ENCODE data around the gene BCL3.
"Not testable (repeated sequence)": the region's sequence is repeated elsewhere in the genome, so short reads cannot be mapped to it uniquely, and the experiment has no call there.

BCL3 gene

DNA sequence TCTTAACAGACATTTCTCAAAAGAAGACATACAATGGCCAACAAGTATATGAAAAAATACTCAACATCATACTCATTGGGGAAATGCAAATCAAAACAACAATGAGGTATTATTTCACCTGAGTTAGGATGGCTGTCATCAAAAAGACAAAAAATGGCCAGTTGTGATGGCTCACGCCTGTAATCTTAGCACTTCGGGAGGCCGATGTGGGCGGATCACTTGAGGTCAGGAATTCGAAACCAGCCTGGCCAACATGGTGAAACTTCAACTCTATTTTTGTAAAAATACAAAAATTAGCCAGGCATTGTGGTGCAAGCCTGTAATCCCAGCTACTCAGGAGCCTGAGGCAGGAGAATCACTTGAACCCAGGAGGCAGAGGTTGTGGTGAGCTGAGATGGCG, 27.6 kb upstream of the BCL3 start:
- ChIA-PET CTCF (interaction anchor here (0.6 to 15.1 kb wide), 10 partner anchors 7 to 889 kb away, joined by 3 to 306 read pairs (median 14); no protein-coding TSS in a partner anchor), POLR2A (interaction anchor here (0.6 to 1.7 kb wide), 2 partner anchors 23 to 33 kb away, joined by 4 to 17 read pairs; no protein-coding TSS in a partner anchor)
- Histone ChIP-seq H3K4me1 (ENCODE audit: control extremely low read depth in 1 of 4, control insufficient read depth in 4 of 4, insufficient read depth in 4 of 4, low read length in 3 of 4) (peaks cover 10 to 74% (median 70%) of the 10 kb centered on the region in 4 experiments), H3K27me3 (replicated peaks in 2 of 5; ENCODE audit: control insufficient read depth in 4 of 5, insufficient read depth in 5 of 5, low read length in 4 of 5) (no peaks in the 10 kb centered on the region), H3K27ac (ENCODE audit: insufficient read depth in 1 of 2, low read depth in 1 of 2, low read length in 2 of 2, poor library complexity in 1 of 2, severe bottlenecking in 2 of 2) (no peak overlapping the region), H3K9me3 (ENCODE audit: control extremely low read depth in 1 of 5, control insufficient read depth in 4 of 5, insufficient read depth in 2 of 5, low read depth in 1 of 5, low read length in 4 of 5) (peaks cover 0 to under 1% (median 0%) of the 10 kb centered on the region in 5 experiments), H3K4me3 (ENCODE audit: control insufficient read depth in 1 of 7, extremely low read depth in 1 of 7, insufficient read depth in 4 of 7, low read depth in 2 of 7, low read length in 6 of 7) (no peak overlapping the region), H3K36me3 (ENCODE audit: control insufficient read depth in 4 of 4, insufficient read depth in 4 of 4, low read length in 3 of 4) (no peaks in the 10 kb centered on the region)
- WGBS (ENCODE audit: insufficient coverage) = 96% methylated on average over 5 of the region's 6 CpGs
- no peak for DNase-seq

DNA sequence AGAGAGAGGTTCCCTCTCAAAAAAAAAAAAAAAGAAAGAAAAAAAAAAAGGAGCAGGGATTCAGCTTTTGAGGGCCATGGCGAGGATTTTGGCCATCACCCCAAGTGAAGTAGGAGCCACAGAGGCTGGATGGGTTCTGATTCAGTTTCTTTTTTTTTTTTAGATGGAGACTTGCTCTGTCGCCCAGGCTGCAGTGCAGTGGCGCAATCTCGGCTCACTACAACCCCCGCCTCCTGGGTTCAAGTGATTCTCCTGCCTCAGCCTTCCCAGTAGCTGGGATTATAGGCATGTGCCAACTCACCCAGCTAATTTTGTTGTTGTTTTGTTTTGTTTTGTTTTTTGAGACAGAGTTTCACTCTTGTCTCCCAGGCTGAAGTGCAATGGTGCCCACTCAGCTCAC, 27.1 kb upstream of the BCL3 start:
- WGBS (ENCODE audit: insufficient coverage) = no CpG with 5 or more reads among the region's 5 CpGs
- not testable (repeated sequence) for DNase-seq; H3K4me3 ChIP-seq (ENCODE audit: control insufficient read depth in 1 of 7, extremely low read depth in 1 of 7, insufficient read depth in 4 of 7, low read depth in 2 of 7, low read length in 6 of 7); H3K36me3 ChIP-seq (ENCODE audit: control insufficient read depth in 4 of 4, insufficient read depth in 4 of 4, low read length in 3 of 4); H3K9me3 ChIP-seq (ENCODE audit: control extremely low read depth in 1 of 5, control insufficient read depth in 4 of 5, insufficient read depth in 2 of 5, low read depth in 1 of 5, low read length in 4 of 5); H3K27ac ChIP-seq (ENCODE audit: insufficient read depth in 1 of 2, low read depth in 1 of 2, low read length in 2 of 2, poor library complexity in 1 of 2, severe bottlenecking in 2 of 2); H3K27me3 ChIP-seq (replicated peaks in 2 of 5; ENCODE audit: control insufficient read depth in 4 of 5, insufficient read depth in 5 of 5, low read length in 4 of 5)
- ChIA-PET CTCF (interaction anchor here (0.6 to 15.1 kb wide), 16 partner anchors 8 to 890 kb away, joined by 3 to 306 read pairs (median 6); no protein-coding TSS in a partner anchor), POLR2A (interaction anchor here (0.6 to 1.9 kb wide), 6 partner anchors 23 to 50 kb away, joined by 4 to 17 read pairs (median 8); no protein-coding TSS in a partner anchor)
- H3K4me1 ChIP-seq (ENCODE audit: control extremely low read depth in 1 of 4, control insufficient read depth in 4 of 4, insufficient read depth in 4 of 4, low read length in 3 of 4) = peaks cover 10 to 77% (median 71%) of the 10 kb centered on the region in 4 experiments

DNA sequence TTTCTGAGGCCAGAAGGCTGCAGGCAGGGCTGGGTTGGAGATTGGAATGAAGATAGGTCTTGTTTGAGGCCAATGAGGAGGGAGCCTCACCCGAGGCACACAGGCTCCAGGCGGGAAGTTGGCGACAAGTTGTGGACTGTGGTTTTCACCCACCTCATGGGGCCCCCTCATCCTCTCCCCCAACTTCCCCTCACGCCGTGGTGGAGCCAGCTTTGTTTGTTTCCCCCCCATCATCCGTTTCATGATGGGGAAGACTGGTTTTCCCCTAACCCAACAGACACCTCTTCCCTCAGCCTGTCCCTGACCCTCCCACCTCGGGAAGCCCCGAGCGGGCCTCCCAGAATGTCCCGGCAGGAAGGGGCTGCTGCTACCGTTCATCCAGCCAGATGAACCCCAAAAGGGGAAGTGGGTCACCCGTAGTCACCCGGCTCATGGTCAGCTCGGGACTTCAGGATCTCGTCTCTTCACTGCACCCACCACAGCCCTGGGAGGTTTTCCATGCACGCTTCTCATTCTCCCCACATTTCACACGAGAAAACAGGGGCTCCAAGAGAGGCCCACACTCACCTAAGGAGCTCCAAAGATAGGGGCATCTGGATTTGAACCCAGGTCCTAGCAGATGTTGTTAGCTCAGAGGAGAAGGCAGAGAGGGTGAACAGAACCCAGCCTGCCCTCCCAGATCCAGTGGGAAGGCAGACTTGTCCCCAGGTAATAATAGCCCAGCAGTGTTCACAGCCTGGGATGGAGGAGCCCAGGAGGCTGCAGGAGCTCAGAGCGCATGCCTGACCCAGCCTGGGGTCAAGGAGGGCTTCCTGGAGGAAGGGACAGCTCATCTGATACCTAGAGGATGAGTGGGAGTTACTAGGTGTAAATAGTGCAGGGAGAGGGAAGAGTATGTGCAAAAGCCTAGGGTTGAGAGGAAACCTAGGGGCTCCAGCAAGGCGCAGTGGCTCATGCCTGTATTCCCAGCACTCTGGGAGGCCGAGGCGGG, 26.1 kb upstream of the BCL3 start:
- no peaks in the 10 kb centered on the region for H3K27me3 ChIP-seq (replicated peaks in 2 of 5; ENCODE audit: control insufficient read depth in 4 of 5, insufficient read depth in 5 of 5, low read length in 4 of 5)
- CTCF ChIA-PET = interaction anchor here (1.0 to 15.1 kb wide), 21 partner anchors 9 to 145 kb away, joined by 3 to 306 read pairs (median 7); partner anchors contain the start of genes BCL3 and NECTIN2
- peak overlapping the region in 3 of 7 experiments; percentile 7 to 57 (median 22) for H3K4me3 ChIP-seq (ENCODE audit: control insufficient read depth in 1 of 7, extremely low read depth in 1 of 7, insufficient read depth in 4 of 7, low read depth in 2 of 7, low read length in 6 of 7)
- no peaks in the 10 kb centered on the region for H3K36me3 ChIP-seq (ENCODE audit: control insufficient read depth in 4 of 4, insufficient read depth in 4 of 4, low read length in 3 of 4)
- peak; percentile 78 to 94 (median 94) for DNase-seq
- POLR2A ChIA-PET = interaction anchor here (0.6 to 1.9 kb wide), 11 partner anchors 10 to 152 kb away, joined by 3 to 17 read pairs (median 3); no protein-coding TSS in a partner anchor
- 11% methylated on average over 14 of the region's 21 CpGs for WGBS (ENCODE audit: insufficient coverage)
- H3K27ac ChIP-seq (ENCODE audit: insufficient read depth in 1 of 2, low read depth in 1 of 2, low read length in 2 of 2, poor library complexity in 1 of 2, severe bottlenecking in 2 of 2) = peak overlapping the region in 1 of 2 experiments; percentile 39
- H3K4me1 ChIP-seq (ENCODE audit: control extremely low read depth in 1 of 4, control insufficient read depth in 4 of 4, insufficient read depth in 4 of 4, low read length in 3 of 4) = peaks cover 10 to 79% (median 71%) of the 10 kb centered on the region in 4 experiments
- no peaks in the 10 kb centered on the region for H3K9me3 ChIP-seq (ENCODE audit: control extremely low read depth in 1 of 5, control insufficient read depth in 4 of 5, insufficient read depth in 2 of 5, low read depth in 1 of 5, low read length in 4 of 5)

DNA sequence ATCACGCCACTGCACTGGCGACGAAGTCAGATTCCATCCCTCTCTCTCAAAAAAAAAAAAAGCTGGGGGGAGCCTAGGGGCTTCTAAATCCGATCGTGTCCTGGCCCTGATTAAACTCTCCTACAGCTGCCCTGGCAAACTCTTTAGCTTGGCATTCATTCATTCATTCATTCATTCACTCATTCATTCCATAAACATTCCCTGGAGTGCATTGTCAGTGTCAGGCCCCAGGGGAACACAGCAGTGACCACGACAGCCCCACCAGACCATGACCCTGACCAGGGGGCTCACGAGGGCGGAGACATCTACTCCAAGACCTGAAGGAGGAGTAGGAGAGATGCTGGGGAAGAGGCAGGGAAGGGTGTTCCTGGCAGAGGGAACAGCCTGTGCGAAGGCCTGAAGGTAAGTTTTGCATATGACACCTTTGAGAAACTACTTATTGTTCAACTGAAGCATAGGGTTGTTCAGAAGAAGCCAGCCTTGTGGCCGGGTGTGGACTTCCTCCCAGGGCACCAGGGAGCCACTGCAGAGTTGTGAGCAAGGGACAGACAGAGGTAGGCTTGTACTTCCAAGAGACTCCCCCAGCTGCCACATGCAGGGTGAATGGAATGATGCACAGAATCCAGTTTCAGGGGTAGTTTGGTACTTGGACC, 25.1 kb upstream of the BCL3 start:
- no peaks in the 10 kb centered on the region for H3K36me3 ChIP-seq (ENCODE audit: control insufficient read depth in 4 of 4, insufficient read depth in 4 of 4, low read length in 3 of 4)
- no peak overlapping the region for H3K27ac ChIP-seq (ENCODE audit: insufficient read depth in 1 of 2, low read depth in 1 of 2, low read length in 2 of 2, poor library complexity in 1 of 2, severe bottlenecking in 2 of 2)
- no peaks in the 10 kb centered on the region for H3K9me3 ChIP-seq (ENCODE audit: control extremely low read depth in 1 of 5, control insufficient read depth in 4 of 5, insufficient read depth in 2 of 5, low read depth in 1 of 5, low read length in 4 of 5)
- H3K27me3 ChIP-seq (replicated peaks in 2 of 5; ENCODE audit: control insufficient read depth in 4 of 5, insufficient read depth in 5 of 5, low read length in 4 of 5) = no peaks in the 10 kb centered on the region
- WGBS (ENCODE audit: insufficient coverage) = 44% methylated on average over 8 of the region's 10 CpGs
- ChIA-PET POLR2A (interaction anchor here (0.6 to 2.3 kb wide), 9 partner anchors 9 to 99 kb away, joined by 3 to 18 read pairs (median 4); no protein-coding TSS in a partner anchor), CTCF (interaction anchor here (0.7 to 15.1 kb wide), 35 partner anchors 10 to 230 kb away, joined by 3 to 306 read pairs (median 5); partner anchors contain the start of genes BCAM, BCL3 and NECTIN2)
- H3K4me3 ChIP-seq (ENCODE audit: control insufficient read depth in 1 of 7, extremely low read depth in 1 of 7, insufficient read depth in 4 of 7, low read depth in 2 of 7, low read length in 6 of 7) = peak overlapping the region in 1 of 7 experiments; percentile 2
- peak in 2 of 3 donors; percentile 79 to 83 for DNase-seq
- H3K4me1 ChIP-seq (ENCODE audit: control extremely low read depth in 1 of 4, control insufficient read depth in 4 of 4, insufficient read depth in 4 of 4, low read length in 3 of 4) = peaks cover 10 to 81% (median 72%) of the 10 kb centered on the region in 4 experiments

DNA sequence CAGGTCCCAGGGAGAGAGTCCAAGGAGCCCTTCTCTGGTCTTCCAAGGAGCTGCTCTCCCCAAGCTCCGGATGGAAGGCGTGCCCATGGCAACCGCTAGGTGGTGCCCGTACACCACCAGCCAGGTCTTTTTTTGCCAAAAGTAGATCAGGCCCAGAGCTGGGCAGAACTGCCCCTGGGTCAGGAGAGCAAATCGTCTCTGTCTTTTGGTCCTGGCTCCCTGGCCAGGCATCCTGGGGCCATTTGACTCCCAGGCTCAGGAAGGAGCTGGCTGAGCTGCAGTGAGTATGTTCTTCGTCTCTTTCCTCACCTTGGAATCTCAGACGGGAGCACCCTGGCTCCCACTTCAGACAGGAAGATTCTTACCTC, 24.6 kb upstream of the BCL3 start:
- POLR2A ChIA-PET = interaction anchor here (1.1 to 2.3 kb wide), 5 partner anchors 15 to 47 kb away, joined by 3 to 18 read pairs (median 4); no protein-coding TSS in a partner anchor
- no peak overlapping the region for H3K27ac ChIP-seq (ENCODE audit: insufficient read depth in 1 of 2, low read depth in 1 of 2, low read length in 2 of 2, poor library complexity in 1 of 2, severe bottlenecking in 2 of 2)

DNA sequence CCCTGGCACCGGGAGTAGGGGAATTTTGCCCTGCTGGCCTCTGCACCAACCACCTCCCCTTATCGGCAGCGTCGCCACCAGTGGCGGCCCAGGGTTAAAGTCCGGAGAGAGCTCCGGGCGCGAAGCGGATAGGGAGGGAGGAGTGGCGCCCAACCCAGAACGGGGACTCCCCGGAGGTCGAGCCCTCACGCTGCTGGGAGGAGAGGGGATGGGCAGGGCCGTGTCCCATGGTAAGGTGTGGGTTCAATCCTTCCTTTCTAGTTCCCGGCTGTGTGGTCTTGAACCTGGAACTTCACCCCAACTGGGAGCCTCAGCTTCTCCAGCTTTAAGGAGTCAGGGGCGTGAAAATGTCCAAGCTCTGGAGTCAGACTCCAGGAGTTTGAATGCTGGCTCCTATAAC, 23.3 kb upstream of the BCL3 start:
- Histone ChIP-seq H3K36me3 (ENCODE audit: control insufficient read depth in 4 of 4, insufficient read depth in 4 of 4, low read length in 3 of 4) (no peaks in the 10 kb centered on the region), H3K27me3 (replicated peaks in 2 of 5; ENCODE audit: control insufficient read depth in 4 of 5, insufficient read depth in 5 of 5, low read length in 4 of 5) (no peaks in the 10 kb centered on the region), H3K4me1 (ENCODE audit: control extremely low read depth in 1 of 4, control insufficient read depth in 4 of 4, insufficient read depth in 4 of 4, low read length in 3 of 4) (peaks cover 10 to 71% (median 60%) of the 10 kb centered on the region in 4 experiments), H3K27ac (ENCODE audit: insufficient read depth in 1 of 2, low read depth in 1 of 2, low read length in 2 of 2, poor library complexity in 1 of 2, severe bottlenecking in 2 of 2) (no peak overlapping the region), H3K4me3 (ENCODE audit: control insufficient read depth in 1 of 7, extremely low read depth in 1 of 7, insufficient read depth in 4 of 7, low read depth in 2 of 7, low read length in 6 of 7) (peak overlapping the region in 1 of 7 experiments; percentile 40), H3K9me3 (ENCODE audit: control extremely low read depth in 1 of 5, control insufficient read depth in 4 of 5, insufficient read depth in 2 of 5, low read depth in 1 of 5, low read length in 4 of 5) (no peaks in the 10 kb centered on the region)
- 38% methylated on average over 16 of the region's 18 CpGs for WGBS (ENCODE audit: insufficient coverage)
- peak in 1 of 3 donors; percentile 33 for DNase-seq
- ChIA-PET CTCF (interaction anchor here (1.1 to 15.1 kb wide), 12 partner anchors 9 to 159 kb away, joined by 3 to 306 read pairs (median 14); partner anchors contain the start of gene BCL3), POLR2A (interaction anchor here (1.4 to 2.3 kb wide), 2 partner anchors 13 to 45 kb away, joined by 3 to 18 read pairs; no protein-coding TSS in a partner anchor)

More for the DNA sequence above, 24.6 kb upstream of the BCL3 start:
- Histone ChIP-seq H3K27me3 (replicated peaks in 2 of 5; ENCODE audit: control insufficient read depth in 4 of 5, insufficient read depth in 5 of 5, low read length in 4 of 5) (no peaks in the 10 kb centered on the region), H3K4me3 (ENCODE audit: control insufficient read depth in 1 of 7, extremely low read depth in 1 of 7, insufficient read depth in 4 of 7, low read depth in 2 of 7, low read length in 6 of 7) (peak overlapping the region in 1 of 7 experiments; percentile 2), H3K9me3 (ENCODE audit: control extremely low read depth in 1 of 5, control insufficient read depth in 4 of 5, insufficient read depth in 2 of 5, low read depth in 1 of 5, low read length in 4 of 5) (no peaks in the 10 kb centered on the region), H3K36me3 (ENCODE audit: control insufficient read depth in 4 of 4, insufficient read depth in 4 of 4, low read length in 3 of 4) (no peaks in the 10 kb centered on the region), H3K4me1 (ENCODE audit: control extremely low read depth in 1 of 4, control insufficient read depth in 4 of 4, insufficient read depth in 4 of 4, low read length in 3 of 4) (peaks cover 10 to 76% (median 68%) of the 10 kb centered on the region in 4 experiments)
- peak; percentile 78 to 85 (median 82) for DNase-seq
- CTCF ChIA-PET = interaction anchor here (0.7 to 15.1 kb wide), 31 partner anchors 10 to 230 kb away, joined by 3 to 306 read pairs (median 6); partner anchors contain the start of genes BCAM, BCL3 and NECTIN2
- 24% methylated on average over 7 of the region's 7 CpGs for WGBS (ENCODE audit: insufficient coverage)

All from common myeloid progenitor, CD34-positive (primary cell).